NCI-H2227 (cell line): Measurements from ENCODE around the gene PNLIPRP1.

Experiments used
- DNase-seq: peaks from one replicate; lab custom pipeline; 2025; ENCODE audit not compliant: unreplicated experiment; lab: John Stamatoyannopoulos, UW

PNLIPRP1 gene

GRCh38 chr10:116598329-116598728, 7.6 kb downstream of the PNLIPRP1 start:
- no peak for DNase-seq

- DNase-seq = no peak
Observed at GRCh38 chr10:116599991-116600390, 9.2 kb downstream of the PNLIPRP1 start.

- no peak for DNase-seq
Observed at GRCh38 chr10:116602648-116603400, 12.1 kb downstream of the PNLIPRP1 start.

GRCh38 chr10:116606061-116606483, 15.3 kb downstream of the PNLIPRP1 start:
- no peak for DNase-seq

- DNase-seq = no peak
Observed at GRCh38 chr10:116607336-116607735, 16.6 kb downstream of the PNLIPRP1 start.

GRCh38 chr10:116608686-116609594, 18.2 kb downstream of the PNLIPRP1 start:
- DNase-seq = no peak

GRCh38 chr10:116610443-116611152, 19.8 kb downstream of the PNLIPRP1 start:
- DNase-seq = no peak

- DNase-seq = no peak
Observed at GRCh38 chr10:116611153-116611545, 20.4 kb downstream of the PNLIPRP1 start.

- no peak for DNase-seq
Observed at GRCh38 chr10:116612107-116612769, 21.5 kb downstream of the PNLIPRP1 start.

- no peak for DNase-seq
Observed at GRCh38 chr10:116613471-116613870, 22.7 kb downstream of the PNLIPRP1 start.

GRCh38 chr10:116614796-116615195, 24.0 kb downstream of the PNLIPRP1 start:
- DNase-seq = no peak

GRCh38 chr10:116615199-116615776, 24.5 kb downstream of the PNLIPRP1 start:
- no peak for DNase-seq

- DNase-seq = no peak
Observed at GRCh38 chr10:116620423-116621400, 30.0 kb downstream of the PNLIPRP1 start, which contains the start of gene PNLIPRP2. Gene PNLIPRP2 (plus strand): TSS chr10:116620953.

- no peak for DNase-seq
Observed at GRCh38 chr10:116621476-116621875, 30.7 kb downstream of the PNLIPRP1 start.

GRCh38 chr10:116621934-116622655, 31.3 kb downstream of the PNLIPRP1 start:
- no peak for DNase-seq

- no peak for DNase-seq
Observed at GRCh38 chr10:116625845-116626244, 35.1 kb downstream of the PNLIPRP1 start.

- DNase-seq = no peak
Observed at GRCh38 chr10:116626815-116627214, 36.1 kb downstream of the PNLIPRP1 start.

- DNase-seq = peak; percentile 56
Observed at GRCh38 chr10:116627386-116627933, 36.7 kb downstream of the PNLIPRP1 start.
